HT1080 (cell line): Measurements from ENCODE around the gene OXNAD1. TPM values are rescaled to one million over a fixed set of nuclear protein-coding genes. Genes with fewer than 3 reads are reported as not detected.
A peak's percentile ranks its signal among the peaks of the same experiment; 100 is the strongest.
"Not testable (repeated sequence)": the region's sequence is repeated elsewhere in the genome, so short reads cannot be mapped to it uniquely, and the experiment has no call there.

ENCODE experiments used
- DNase-seq: peaks from one replicate; pipeline ENCODE4 v3.0.0-alpha.2; 2015; ENCODE audit warnings: low read depth
- total RNA-seq: library from RNA; depleted of rRNA; stranded (reverse); fragments of >200 nt; shearing (Covaris generic); gene quantifications from 2 replicates; pipeline ENCODE4 v1.2.3, GENCODE V29; 2014

OXNAD1 gene
- total RNA-seq, 1 experiment from 2014 or later = 33.1 TPM

DNA sequence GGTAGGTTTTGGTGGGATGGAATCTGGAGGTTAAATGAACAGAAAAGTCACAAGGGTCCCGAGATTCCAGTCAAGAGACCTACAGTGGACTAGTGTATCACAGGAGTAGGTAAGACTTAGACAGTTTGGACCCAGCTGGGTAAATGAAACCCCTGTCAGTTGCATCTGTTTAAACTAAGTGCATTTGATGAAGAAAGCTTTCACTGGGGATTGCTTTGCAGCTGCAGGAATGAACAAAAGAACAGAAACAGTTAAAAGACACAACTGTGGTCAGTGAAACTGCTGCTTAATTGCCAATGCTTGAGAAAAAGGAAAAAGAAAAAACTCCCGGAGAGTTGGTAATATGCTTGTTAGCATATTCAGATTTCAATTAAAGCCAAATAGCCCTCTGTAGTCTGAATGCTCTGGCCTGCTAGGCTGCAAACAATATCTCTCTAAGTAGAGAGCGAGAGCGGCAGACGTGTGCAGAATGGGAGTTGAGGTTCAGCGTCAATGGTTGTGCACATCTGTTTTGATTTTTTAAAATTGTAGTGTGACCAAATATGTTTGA is 37.1 kb downstream of the OXNAD1 start:
- DNase-seq = no peak

GRCh38 chr3:16303037-16303575 is 38.1 kb downstream of the OXNAD1 start:
- no peak for DNase-seq

DNA sequence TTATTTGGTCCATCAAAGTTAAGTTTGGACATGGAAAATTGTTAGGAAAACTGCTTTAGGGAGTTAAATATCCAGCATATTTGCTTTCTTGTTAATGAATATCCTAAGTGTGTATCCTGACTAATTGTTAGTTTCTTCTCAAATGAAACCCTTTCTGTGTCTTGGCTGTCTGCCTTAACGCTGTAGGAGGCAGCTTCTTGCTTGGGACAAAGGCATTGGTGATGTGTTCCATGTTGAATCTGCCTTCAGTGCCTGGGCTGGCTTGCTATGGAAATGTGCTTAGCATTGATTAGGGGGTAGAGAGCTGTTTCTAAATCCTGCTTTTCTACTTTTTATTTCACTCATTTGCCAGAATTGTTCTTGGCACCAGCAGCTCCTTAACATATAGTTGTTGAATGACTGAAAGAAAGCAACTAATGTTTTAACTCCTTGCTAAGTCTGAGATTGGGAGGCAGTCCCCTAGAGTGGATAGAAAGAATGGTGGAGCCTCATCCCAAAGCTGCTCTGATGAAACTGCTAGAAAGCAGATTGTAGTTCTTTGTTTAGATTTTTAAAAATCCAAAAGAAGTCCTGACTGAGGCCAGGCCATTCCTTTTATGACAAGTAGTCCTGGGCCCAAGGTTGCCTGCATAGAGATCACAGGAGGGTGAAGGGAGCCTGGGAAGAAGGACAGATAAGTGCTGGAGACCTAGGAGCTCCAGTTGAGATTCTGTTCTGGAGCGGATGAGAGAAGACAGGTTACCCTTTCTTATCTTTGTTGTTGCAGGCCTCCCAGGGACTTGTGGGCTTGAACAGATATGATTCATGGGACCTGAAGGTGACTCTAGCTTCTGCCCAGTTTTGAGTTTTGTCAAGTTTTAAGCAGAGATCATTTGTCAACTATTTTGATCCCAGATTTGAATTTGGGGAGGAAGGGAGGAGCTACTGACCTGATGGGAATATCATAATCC is 39.3 kb downstream of the OXNAD1 start:
- no peak for DNase-seq

- DNase-seq = no peak
Observed at GRCh38 chr3:16305111-16305541, 40.1 kb downstream of the OXNAD1 start.

DNA sequence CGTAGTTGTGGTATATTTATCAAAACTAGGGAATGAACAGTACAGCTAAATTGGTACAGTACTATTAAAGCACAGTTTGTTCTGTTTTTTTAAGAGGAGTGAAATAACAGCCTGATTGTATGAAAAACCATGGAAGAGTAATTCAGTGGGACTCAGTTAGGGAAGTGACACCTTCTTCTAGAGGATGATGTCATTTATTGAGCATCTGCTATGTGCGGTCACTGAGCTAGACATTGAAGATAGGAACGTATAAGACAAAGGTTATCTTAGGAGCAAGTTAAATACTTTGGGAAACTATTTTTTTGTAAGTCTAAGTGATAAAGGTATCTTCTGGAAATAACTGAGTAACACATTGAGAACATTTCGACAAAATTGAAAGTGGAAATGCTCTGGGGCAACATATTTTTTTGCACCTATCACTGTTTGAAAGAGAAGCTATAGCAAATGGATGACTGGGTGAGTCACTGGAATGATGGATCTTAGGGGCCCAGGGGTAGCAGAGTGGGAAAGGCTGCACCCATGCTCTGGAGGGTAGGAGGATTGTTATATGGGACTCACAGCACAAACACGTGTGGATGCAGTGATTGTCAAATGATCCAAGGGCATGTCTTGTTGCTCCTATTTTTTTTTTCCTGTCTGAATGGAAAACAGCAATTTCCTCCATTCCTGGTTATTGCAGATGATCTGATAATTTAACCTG is 43.0 kb downstream of the OXNAD1 start:
- DNase-seq = no peak

- DNase-seq = no peak
Observed at GRCh38 chr3:16308727-16309126, 43.7 kb downstream of the OXNAD1 start.

DNA sequence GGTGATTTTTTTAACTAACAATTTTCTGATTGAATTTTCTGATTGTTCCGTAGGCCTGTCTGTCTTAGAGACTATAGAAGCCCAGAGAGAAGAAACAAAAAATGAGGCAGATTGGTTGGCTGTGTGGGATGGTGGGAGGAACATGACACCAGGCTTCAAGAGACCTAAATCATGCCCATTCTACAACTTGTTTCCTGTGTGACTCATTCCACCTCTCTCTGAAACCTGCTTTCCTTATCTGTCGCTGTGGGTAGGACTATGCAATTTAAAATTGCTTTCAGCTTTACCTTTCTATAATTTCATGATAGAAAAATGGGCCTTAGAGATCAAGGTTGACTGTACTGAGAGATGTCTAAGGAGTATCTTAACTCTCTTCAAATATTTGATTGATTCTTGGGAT is 44.5 kb downstream of the OXNAD1 start:
- peak; percentile 87 for DNase-seq

GRCh38 chr3:16310486-16310885 is 45.5 kb downstream of the OXNAD1 start:
- DNase-seq = not testable (repeated sequence)

DNA sequence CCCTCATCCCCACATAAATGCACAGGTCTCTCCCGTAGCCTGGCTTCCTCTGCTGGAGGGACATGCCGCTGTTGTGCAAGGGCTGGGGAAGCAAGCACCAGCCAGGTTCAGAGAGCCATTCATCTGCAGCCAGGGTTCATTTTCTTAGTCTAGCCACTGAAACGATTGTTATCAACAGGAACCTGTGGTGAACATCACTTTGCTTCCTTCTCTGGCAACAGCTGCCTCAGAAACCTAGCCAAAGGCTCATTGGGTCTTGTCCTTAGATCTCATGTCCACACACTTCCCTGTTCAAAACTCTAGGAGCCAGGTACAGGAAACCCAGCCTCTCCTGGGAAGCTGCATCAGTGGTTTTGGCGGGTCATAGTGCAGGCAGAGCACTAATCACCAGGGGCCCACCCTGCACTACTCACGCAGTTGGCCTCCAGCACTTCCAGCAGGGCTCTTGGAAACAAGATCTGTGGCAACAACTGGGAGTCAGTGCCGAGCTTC is 47.0 kb downstream of the OXNAD1 start:
- DNase-seq = peak; percentile 55

- DNase-seq = no peak
Observed at GRCh38 chr3:16313886-16314645, 49.1 kb downstream of the OXNAD1 start.

DNA sequence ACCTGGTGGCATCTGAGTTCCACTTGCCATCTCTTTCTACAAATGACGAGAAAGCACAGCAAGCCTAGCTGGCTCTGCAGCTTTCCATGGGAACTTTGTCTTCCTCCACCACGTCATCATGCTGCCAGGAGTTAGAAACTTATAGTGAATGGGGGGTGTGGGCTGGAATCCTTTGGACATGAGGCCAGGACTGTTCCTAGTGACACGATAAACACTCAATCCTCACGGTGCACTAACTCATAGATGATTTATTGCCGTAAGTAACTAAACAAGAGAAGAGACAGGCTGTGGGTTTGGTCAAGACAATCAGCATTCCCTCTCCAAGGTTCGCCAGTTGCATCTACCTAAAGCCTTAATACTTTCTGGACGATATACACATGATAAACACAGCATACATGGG is 50.6 kb downstream of the OXNAD1 start:
- no peak for DNase-seq

DNA sequence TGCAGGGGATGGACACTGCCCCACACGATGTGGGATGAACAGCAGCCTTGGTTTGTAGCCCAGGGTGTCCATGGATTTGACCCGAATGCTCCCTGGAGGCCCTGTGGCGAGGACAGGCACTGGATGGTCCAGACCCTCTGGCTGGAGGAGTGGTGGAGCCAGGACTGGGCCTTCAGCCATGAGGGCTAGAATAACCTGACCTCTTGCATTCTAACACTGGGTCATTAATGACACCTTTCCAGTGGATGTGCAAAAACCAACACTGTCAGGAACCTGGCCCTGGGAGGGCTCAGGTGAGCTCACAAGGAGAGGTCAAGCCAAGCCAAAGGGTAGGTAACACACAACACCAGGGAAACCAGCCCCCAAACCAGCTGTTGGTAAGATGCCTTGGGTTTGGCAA is 51.4 kb downstream of the OXNAD1 start:
- no peak for DNase-seq

- DNase-seq = no peak
Observed at GRCh38 chr3:16316847-16317560, 52.0 kb downstream of the OXNAD1 start.

DNA sequence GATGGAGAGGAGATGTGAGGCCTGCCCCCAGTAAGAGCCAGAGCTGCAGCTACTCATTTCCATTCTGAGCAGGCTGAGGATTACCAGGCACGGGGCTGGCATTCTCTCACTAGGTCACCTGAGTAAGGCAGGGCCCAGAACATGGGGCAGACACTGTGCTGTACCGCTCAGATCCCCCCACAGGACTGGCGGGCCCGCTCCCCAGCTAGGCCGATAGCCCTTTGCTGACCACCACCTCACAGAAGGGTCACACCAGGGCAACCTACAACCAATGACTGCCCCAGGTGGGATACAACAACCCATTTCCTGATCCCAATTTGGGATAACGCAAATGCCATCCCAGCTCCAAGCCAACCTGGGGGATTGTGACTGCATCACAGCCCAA is 52.5 kb downstream of the OXNAD1 start:
- no peak for DNase-seq

DNA sequence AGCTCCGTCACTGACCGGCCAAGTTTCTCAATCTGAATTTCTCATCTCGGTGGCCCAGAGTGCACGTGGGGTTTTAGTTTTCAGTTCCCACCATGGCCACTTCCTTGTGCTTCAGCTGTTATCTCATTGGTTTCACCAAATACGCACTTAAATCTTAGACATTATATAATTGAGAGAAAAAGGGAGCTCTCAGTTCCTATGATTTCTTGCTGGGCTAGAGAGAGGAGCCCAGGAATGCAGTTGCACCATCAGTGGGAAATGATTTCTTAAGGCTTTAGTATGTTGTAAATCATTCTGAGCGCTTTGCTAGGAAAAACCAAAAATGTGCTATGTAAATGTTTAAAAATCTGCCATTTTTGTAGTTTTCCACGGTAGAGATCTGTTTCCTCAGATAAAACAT is 53.2 kb downstream of the OXNAD1 start:
- no peak for DNase-seq

DNA sequence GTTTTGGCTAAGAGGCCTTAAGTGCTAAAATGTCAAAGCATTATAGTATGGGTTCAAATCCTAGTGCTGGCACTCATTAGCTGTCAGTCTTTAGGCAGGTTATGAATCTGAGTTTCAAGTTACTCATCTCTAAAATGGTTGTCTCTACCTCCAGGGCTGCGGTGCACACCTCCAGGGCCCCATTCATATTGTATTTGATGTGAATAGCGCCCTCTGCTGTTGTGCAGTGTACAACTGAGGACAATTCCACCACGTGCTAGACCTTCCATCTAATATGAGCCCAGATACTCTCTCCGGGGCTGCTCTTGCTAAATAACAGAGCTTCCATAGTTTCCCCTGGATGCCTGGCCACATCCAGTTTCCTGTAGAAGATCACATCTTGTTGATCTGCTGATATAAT is 54.3 kb downstream of the OXNAD1 start:
- peak; percentile 23 for DNase-seq

DNA sequence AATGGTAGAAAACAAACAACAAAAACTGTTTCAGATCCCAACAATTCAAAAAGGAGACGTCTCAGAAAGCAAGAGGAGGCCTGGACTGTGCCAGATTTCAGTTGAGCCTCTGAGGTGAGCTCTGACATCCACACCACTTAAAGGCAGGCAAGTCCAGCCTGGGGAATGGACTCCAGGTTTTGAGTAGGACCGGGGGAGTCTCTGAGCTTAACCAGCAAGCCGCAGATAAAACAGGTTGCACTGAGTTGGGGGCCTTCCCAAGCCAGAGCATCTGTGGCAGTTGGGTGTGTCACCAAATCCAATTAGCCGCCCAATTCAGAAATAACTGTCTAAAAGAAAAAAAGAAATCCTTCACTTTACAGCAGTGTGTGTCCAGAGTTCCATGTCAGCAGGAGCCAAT is 54.7 kb downstream of the OXNAD1 start:
- no peak for DNase-seq

DNA sequence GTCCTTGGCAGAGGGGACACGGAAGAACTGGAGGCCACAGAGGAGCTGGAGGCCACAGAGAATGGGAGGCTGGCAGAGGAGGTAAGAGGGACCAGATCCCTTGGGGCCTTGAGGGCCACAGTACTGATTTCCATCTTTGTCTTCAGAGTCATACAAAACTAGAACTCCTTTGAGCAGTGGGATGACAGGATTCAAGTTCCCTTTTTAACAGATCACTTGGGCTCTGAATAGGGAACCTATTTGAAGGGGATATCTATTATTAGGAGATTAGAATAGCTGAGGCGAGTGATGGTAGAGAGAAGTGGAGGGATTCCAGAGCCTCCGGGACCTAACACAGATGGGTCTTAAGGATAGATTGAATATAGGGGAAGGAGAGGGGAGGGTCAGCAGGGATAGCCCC is 55.7 kb downstream of the OXNAD1 start:
- no peak for DNase-seq

GRCh38 chr3:16322189-16322588 is 57.2 kb downstream of the OXNAD1 start:
- no peak for DNase-seq

- DNase-seq = no peak
Observed at GRCh38 chr3:16323737-16324136, 58.7 kb downstream of the OXNAD1 start.
